GM12878 (cell line): Measurements from ENCODE around the gene NFYC. TPM values are rescaled to one million over a fixed set of nuclear protein-coding genes. Genes with fewer than 3 reads are reported as not detected.

Experiments
- ATAC-seq: fragments of 200-7000 bp; cut with Tn5 transposase; 3 replicates; pipeline ENCODE4 v1.9.1; 2020; ENCODE audit warnings: mild to moderate bottlenecking, moderate library complexity
- BruUV-seq: library from RNA; stranded (reverse); fragments of 400-500 nt; replicated peaks from 2 replicates; lab custom pipeline; 2021; lab: Mats Ljungman, UMichigan
- CTCF ChIA-PET: fragments of 300-600 bp; sonication (Branson Sonifier 250); formaldehyde crosslinking; extraction: SDS; loops from one replicate; lab custom pipeline; 2021; ENCODE audit warnings: inconsistent platforms; lab: Yijun Ruan, JAX
- POLR2A ChIA-PET: fragments of 350-600 bp; formaldehyde crosslinking; extraction: SDS; loops from one replicate; lab custom pipeline; 2021; ENCODE audit warnings: inconsistent platforms; lab: Charles Lee
- RAD21 ChIA-PET: fragments of 300-600 bp; sonication (Branson Sonifier 250); formaldehyde crosslinking; loops from one replicate; lab custom pipeline; 2023; ENCODE audit warnings: antibody characterized with exemption; ENCODE audit not compliant: unreplicated experiment; lab: Charles Lee
- SMC1A ChIA-PET: fragments of 300-600 bp; sonication (Branson Sonifier 250); formaldehyde crosslinking; loops from one replicate; lab custom pipeline; 2023; ENCODE audit not compliant: unreplicated experiment, uncharacterized antibody; lab: Charles Lee
- DNase-seq: peaks from one replicate; pipeline ENCODE4 v3.0.0-alpha.2; 2011; ENCODE audit warnings: low read depth, low spot score
- FAIRE-seq: peaks from 3 replicates; lab custom pipeline; 2011; peaks lifted over from hg19 to GRCh38; lab: Jason Lieb, UNC
- H2AFZ ChIP-seq: 2 replicates; pipeline ENCODE4 v1.6.0; 2011; ENCODE audit warnings: low read depth, low read length, control low read depth; ENCODE audit not compliant: control insufficient read depth
- H3K27ac ChIP-seq: 2 replicates; pipeline ENCODE4 v1.5.1; 2011; ENCODE audit warnings: control low read depth; ENCODE audit not compliant: control insufficient read depth, insufficient read depth
- H3K27me3 ChIP-seq, 2 experiments: replicated peaks in 1 of 2; 2 replicates each; pipeline versions ENCODE4 v1.6.0 to v1.6.1; 2011; ENCODE audit warnings: low read length in 1 of 2; ENCODE audit not compliant: control insufficient read depth in 2 of 2, insufficient read depth in 2 of 2
- H3K36me3 ChIP-seq, 2 experiments: 2 replicates each; pipeline ENCODE4 v1.5.1; 2011; ENCODE audit warnings: low read length in 1 of 2; ENCODE audit not compliant: control insufficient read depth in 2 of 2, insufficient read depth in 2 of 2
- H3K4me1 ChIP-seq: 2 replicates; pipeline ENCODE4 v1.6.1; 2011; ENCODE audit warnings: mild to moderate bottlenecking, low read length, moderate library complexity, mixed read lengths; ENCODE audit not compliant: control insufficient read depth, insufficient read depth
- H3K4me2 ChIP-seq: 2 replicates; pipeline ENCODE4 v1.6.0; 2011; ENCODE audit warnings: control low read depth; ENCODE audit not compliant: control insufficient read depth, insufficient read depth
- H3K4me3 ChIP-seq: fragments of 200-600 bp; sonication (generic); 2 replicates; pipeline ENCODE4 v1.5.1; 2016
- H3K79me2 ChIP-seq: 2 replicates; pipeline ENCODE4 v1.6.0; 2011; ENCODE audit warnings: low read length; ENCODE audit not compliant: control insufficient read depth, insufficient read depth
- H3K9ac ChIP-seq: 2 replicates; pipeline ENCODE4 v1.8.0; 2011; ENCODE audit warnings: low read length, control low read depth, mixed read lengths; ENCODE audit not compliant: control insufficient read depth, insufficient read depth
- H3K9me3 ChIP-seq: replicated peaks from 3 replicates; pipeline ENCODE4 v1.5.1; 2011; ENCODE audit warnings: mild to moderate bottlenecking, low read length; ENCODE audit not compliant: control insufficient read depth, insufficient read depth
- H4K20me1 ChIP-seq: 2 replicates; pipeline ENCODE4 v1.6.0; 2011; ENCODE audit not compliant: control insufficient read depth, insufficient read depth
- CREM ChIP-seq: IDR thresholded peaks from 2 replicates; pipeline ENCODE4 v1.6.1; 2014; ENCODE audit warnings: antibody characterized with exemption, low read depth
- DPF2 ChIP-seq: fragments of 450-650 bp; IDR thresholded peaks from 2 replicates; pipeline ENCODE4 v1.6.1; 2017; ENCODE audit warnings: mild to moderate bottlenecking
- GATAD2B ChIP-seq: fragments of 450-650 bp; conservative IDR thresholded peaks from 2 replicates; pipeline ENCODE4 v1.6.1; 2017; ENCODE audit warnings: low read depth, mild to moderate bottlenecking, moderate library complexity
- HDAC2 ChIP-seq: fragments of 200-600 bp; sonication (generic); IDR thresholded peaks from 2 replicates; pipeline ENCODE4 v1.6.1; 2017
- MEF2B ChIP-seq: fragments of 450-650 bp; IDR thresholded peaks from 2 replicates; pipeline ENCODE4 v1.6.1; 2018; ENCODE audit warnings: mild to moderate bottlenecking, moderate library complexity; ENCODE audit not compliant: partially characterized antibody, poor library complexity, severe bottlenecking
- MXI1 ChIP-seq: fragments of 150-350 bp; IDR thresholded peaks from 2 replicates; pipeline ENCODE4 v1.6.1; 2011; ENCODE audit warnings: low read depth, mild to moderate bottlenecking, inconsistent platforms, low read length, improper control_type of control experiment
- MYC ChIP-seq: IDR thresholded peaks from 2 replicates; pipeline ENCODE4 v1.6.1; 2011; ENCODE audit warnings: mild to moderate bottlenecking, low read length, moderate library complexity, inconsistent platforms; ENCODE audit not compliant: insufficient read depth, insufficient replicate concordance, insufficient read length, severe bottlenecking
- RAD51 ChIP-seq: fragments of 450-650 bp; IDR thresholded peaks from 2 replicates; pipeline ENCODE4 v1.6.1; 2016; ENCODE audit warnings: moderate library complexity, mild to moderate bottlenecking, inconsistent platforms
- RB1 ChIP-seq: fragments of 450-650 bp; formaldehyde crosslinking; IDR thresholded peaks from 2 replicates; pipeline ENCODE4 v1.6.1; 2017; ENCODE audit warnings: mild to moderate bottlenecking, borderline replicate concordance
- RBBP5 ChIP-seq: fragments of 200-600 bp; sonication (generic); conservative IDR thresholded peaks from 2 replicates; pipeline ENCODE4 v1.6.1; 2016
- SMAD5 ChIP-seq: IDR thresholded peaks from 2 replicates; pipeline ENCODE4 v1.6.1; 2016; ENCODE audit warnings: antibody characterized with exemption, low read depth
- SREBF1 ChIP-seq: IDR thresholded peaks from 2 replicates; pipeline ENCODE4 v1.6.1; 2012; ENCODE audit warnings: mild to moderate bottlenecking, low read length
- TAF1 ChIP-seq: IDR thresholded peaks from 2 replicates; pipeline ENCODE4 v1.6.1; 2011; ENCODE audit warnings: mild to moderate bottlenecking, low read depth, low read length, borderline replicate concordance
- WRNIP1 ChIP-seq: IDR thresholded peaks from 2 replicates; pipeline ENCODE4 v1.6.1; 2011; ENCODE audit warnings: low read depth, low read length, improper control_type of control experiment, borderline replicate concordance
- ZNF384 ChIP-seq: IDR thresholded peaks from 2 replicates; pipeline ENCODE4 v1.6.1; 2012; ENCODE audit warnings: low read depth, mild to moderate bottlenecking, low read length, improper control_type of control experiment, borderline replicate concordance
- WGBS: methylation state at CpG from one replicate; pipeline ENCODE4 v1.1.6; 2016; ENCODE audit warnings: low lambda C conversion rate; ENCODE audit not compliant: insufficient replicate concordance, insufficient coverage; ENCODE audit errors: missing lambda C conversion rate; 5-methylcytosine and 5-hydroxymethylcytosine counted together
- in situ Hi-C: fragments of 300-500 bp; cut with MboI; formaldehyde crosslinking; loops from 9 replicates; pipeline ENCODE4 v1.14.3; 2018; ENCODE audit warnings: mixed read lengths
- intact Hi-C: fragments of 100-400 bp; cut with micrococcal nuclease; formaldehyde crosslinking; loops from one replicate; pipeline ENCODE4 v1.14.2; 2022; ENCODE audit not compliant: unreplicated experiment
- polyA plus RNA-seq, 11 experiments: library from polyadenylated mRNA; depleted of rRNA in 4 of 11; unstranded in 6 of 11; stranded (reverse) in 5 of 11; fragments of >200 nt; fragmentation: Nextera tagmentation in 4 of 11; fragmentation: Illumina TruSeq in 1 of 11; extraction: Ambion mirVana in 4 of 11; extraction: Trizol in 1 of 11; gene quantifications; 1 replicate in 1 of 11; 2 replicates in 10 of 11; pipeline versions ENCODE4 v1.2.1 to v1.2.3, GENCODE V29; 2011 to 2016; ENCODE audit warnings: inconsistent platforms in 2 of 11, missing spikeins in 2 of 11, low read depth in 1 of 11
- total RNA-seq, 4 experiments: library from RNA; depleted of rRNA in 3 of 4; stranded (reverse); fragments of >200 nt in 3 of 4; fragmentation: Illumina TruSeq in 1 of 4; extraction: Trizol in 1 of 4; gene quantifications; 2 replicates each; pipeline versions ENCODE4 v1.2.1 to v1.2.3, GENCODE V29; 2013 to 2021
- TF ChIP-seq, protein P1 (sequence below): fragments of 450-650 bp; IDR thresholded peaks from 2 replicates; pipeline ENCODE4 v1.6.1; 2017; ENCODE audit warnings: antibody characterized with exemption, mild to moderate bottlenecking, moderate library complexity
- TF ChIP-seq, protein P2 (sequence below): fragments of 450-650 bp; IDR thresholded peaks from 2 replicates; pipeline ENCODE4 v1.6.1; 2016; ENCODE audit warnings: mild to moderate bottlenecking
- TF ChIP-seq, protein P3 (sequence below): fragments of 450-650 bp; IDR thresholded peaks from 2 replicates; pipeline ENCODE4 v1.6.1; 2017; ENCODE audit warnings: mild to moderate bottlenecking, moderate library complexity

NFYC gene
- total and polyA plus RNA-seq, 10 of the 15 experiments (the other 5 are each of a cell fraction or from before 2014, with no cell fraction given), result 4.3 to 84.2 (median 58.3) TPM

DNA sequence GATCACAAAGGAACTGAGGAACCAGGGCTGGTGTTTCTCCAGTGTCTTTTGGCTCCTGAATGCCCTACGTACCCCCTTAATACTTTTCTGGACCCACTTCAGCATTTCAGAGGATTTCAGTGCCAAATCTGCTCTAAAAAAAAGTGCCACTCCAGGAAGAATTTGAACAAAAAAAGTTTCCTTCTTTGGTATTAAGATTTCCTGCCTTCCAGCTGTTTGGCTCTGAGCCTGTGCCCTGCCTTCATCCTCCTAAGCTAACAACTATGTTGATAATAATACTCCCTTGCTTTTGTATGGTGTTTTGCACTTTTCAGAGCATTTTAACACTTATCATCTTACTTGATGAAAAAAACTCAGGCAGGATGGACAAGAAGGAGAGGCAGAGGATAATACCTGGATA lies 15.0 kb upstream of the NFYC start:
- TF ChIP-seq RB1, result no peak
- TF ChIP-seq MEF2B, result no peak
- TF ChIP-seq HDAC2, result no peak
- no peak for TF ChIP-seq WRNIP1
- TF ChIP-seq SMAD5, result no peak
- TF ChIP-seq RAD51, result no peak
- TF ChIP-seq RBBP5, result no peak
- TF ChIP-seq MXI1, result no peak
- TF ChIP-seq, protein P1, sequence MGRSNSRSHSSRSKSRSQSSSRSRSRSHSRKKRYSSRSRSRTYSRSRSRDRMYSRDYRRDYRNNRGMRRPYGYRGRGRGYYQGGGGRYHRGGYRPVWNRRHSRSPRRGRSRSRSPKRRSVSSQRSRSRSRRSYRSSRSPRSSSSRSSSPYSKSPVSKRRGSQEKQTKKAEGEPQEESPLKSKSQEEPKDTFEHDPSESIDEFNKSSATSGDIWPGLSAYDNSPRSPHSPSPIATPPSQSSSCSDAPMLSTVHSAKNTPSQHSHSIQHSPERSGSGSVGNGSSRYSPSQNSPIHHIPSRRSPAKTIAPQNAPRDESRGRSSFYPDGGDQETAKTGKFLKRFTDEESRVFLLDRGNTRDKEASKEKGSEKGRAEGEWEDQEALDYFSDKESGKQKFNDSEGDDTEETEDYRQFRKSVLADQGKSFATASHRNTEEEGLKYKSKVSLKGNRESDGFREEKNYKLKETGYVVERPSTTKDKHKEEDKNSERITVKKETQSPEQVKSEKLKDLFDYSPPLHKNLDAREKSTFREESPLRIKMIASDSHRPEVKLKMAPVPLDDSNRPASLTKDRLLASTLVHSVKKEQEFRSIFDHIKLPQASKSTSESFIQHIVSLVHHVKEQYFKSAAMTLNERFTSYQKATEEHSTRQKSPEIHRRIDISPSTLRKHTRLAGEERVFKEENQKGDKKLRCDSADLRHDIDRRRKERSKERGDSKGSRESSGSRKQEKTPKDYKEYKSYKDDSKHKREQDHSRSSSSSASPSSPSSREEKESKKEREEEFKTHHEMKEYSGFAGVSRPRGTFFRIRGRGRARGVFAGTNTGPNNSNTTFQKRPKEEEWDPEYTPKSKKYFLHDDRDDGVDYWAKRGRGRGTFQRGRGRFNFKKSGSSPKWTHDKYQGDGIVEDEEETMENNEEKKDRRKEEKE, result no peak
- no peak for TF ChIP-seq DPF2
- TF ChIP-seq TAF1, result no peak
- TF ChIP-seq, protein P2, sequence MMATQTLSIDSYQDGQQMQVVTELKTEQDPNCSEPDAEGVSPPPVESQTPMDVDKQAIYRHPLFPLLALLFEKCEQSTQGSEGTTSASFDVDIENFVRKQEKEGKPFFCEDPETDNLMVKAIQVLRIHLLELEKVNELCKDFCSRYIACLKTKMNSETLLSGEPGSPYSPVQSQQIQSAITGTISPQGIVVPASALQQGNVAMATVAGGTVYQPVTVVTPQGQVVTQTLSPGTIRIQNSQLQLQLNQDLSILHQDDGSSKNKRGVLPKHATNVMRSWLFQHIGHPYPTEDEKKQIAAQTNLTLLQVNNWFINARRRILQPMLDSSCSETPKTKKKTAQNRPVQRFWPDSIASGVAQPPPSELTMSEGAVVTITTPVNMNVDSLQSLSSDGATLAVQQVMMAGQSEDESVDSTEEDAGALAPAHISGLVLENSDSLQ, result no peak
- no peak for TF ChIP-seq MYC
- TF ChIP-seq ZNF384, result no peak
- TF ChIP-seq, protein P3, sequence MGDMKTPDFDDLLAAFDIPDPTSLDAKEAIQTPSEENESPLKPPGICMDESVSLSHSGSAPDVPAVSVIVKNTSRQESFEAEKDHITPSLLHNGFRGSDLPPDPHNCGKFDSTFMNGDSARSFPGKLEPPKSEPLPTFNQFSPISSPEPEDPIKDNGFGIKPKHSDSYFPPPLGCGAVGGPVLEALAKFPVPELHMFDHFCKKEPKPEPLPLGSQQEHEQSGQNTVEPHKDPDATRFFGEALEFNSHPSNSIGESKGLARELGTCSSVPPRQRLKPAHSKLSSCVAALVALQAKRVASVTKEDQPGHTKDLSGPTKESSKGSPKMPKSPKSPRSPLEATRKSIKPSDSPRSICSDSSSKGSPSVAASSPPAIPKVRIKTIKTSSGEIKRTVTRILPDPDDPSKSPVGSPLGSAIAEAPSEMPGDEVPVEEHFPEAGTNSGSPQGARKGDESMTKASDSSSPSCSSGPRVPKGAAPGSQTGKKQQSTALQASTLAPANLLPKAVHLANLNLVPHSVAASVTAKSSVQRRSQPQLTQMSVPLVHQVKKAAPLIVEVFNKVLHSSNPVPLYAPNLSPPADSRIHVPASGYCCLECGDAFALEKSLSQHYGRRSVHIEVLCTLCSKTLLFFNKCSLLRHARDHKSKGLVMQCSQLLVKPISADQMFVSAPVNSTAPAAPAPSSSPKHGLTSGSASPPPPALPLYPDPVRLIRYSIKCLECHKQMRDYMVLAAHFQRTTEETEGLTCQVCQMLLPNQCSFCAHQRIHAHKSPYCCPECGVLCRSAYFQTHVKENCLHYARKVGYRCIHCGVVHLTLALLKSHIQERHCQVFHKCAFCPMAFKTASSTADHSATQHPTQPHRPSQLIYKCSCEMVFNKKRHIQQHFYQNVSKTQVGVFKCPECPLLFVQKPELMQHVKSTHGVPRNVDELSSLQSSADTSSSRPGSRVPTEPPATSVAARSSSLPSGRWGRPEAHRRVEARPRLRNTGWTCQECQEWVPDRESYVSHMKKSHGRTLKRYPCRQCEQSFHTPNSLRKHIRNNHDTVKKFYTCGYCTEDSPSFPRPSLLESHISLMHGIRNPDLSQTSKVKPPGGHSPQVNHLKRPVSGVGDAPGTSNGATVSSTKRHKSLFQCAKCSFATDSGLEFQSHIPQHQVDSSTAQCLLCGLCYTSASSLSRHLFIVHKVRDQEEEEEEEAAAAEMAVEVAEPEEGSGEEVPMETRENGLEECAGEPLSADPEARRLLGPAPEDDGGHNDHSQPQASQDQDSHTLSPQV, result no peak
- TF ChIP-seq SREBF1, result no peak
- no peak for TF ChIP-seq GATAD2B
- no peak for TF ChIP-seq CREM
- ChIA-PET CTCF (no interaction called here), POLR2A (no interaction called here), RAD21 (no interaction called here), SMC1A (interaction anchor here (0.6 kb wide), 1 partner anchor 778 kb away, joined by 3 read pairs; no protein-coding TSS in a partner anchor)
- no peaks in the 10 kb centered on the region for H3K4me1 ChIP-seq
- no peak overlapping the region for H2AFZ ChIP-seq
- H3K27me3 ChIP-seq, result no peaks in the 10 kb centered on the region
- H3K79me2 ChIP-seq, result no peaks in the 10 kb centered on the region
- DNase-seq, result no peak
- 0% methylated on average over 1 of the region's 1 CpG for WGBS
- H3K9me3 ChIP-seq, result no peaks in the 10 kb centered on the region
- H3K4me2 ChIP-seq, result no peak overlapping the region
- FAIRE-seq, result no peak
- no peak overlapping the region for H3K27ac ChIP-seq
- no peak for ATAC-seq
- no peak overlapping the region for H3K4me3 ChIP-seq
- H4K20me1 ChIP-seq, result no peaks in the 10 kb centered on the region
- no peak overlapping the region for H3K9ac ChIP-seq
- intact Hi-C loops, result no loop called here
- no peaks in the 10 kb centered on the region for H3K36me3 ChIP-seq
- BruUV-seq, result no TSS peak
- in situ Hi-C loops, result no loop called here
